Activated CD8-positive, alpha-beta memory T cell treated with anti-CD3 and anti-CD28 coated beads, Interleukin-2, amount 50 U/mL, for 48 hours (primary cell): Measurements from ENCODE around the gene GPHN.
"Not testable (repeated sequence)": the region's sequence is repeated elsewhere in the genome, so short reads cannot be mapped to it uniquely, and the experiment has no call there.

Experiments
- DNase-seq: peaks from one replicate; pipeline ENCODE4 v3.0.0-alpha.2; 2020

Gene GPHN

GRCh38 chr14:66507722-66508546, at the start of gene GPHN:
TSS of gene GPHN (plus strand) at chr14:66508147.
- DNase-seq, result peak; percentile 91

DNA sequence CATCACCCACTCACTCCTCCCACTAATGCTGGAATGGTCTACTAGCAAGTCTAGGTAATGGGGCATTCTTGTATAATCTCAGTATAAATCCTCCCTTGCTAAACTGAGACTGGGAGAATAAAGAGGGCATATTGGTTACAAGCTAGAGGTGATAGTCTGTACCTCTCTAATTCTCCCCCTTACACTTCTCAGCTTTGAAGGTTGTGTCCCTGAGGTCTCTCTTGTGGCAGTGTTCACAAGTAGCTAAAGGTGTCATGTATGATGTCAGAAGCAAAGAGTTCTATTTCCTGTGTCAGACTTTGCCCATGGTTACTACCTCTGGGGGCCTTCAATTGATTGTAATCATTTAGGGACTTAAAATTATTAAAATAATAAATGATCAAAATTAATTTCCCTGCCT, 48.3 kb upstream of the GPHN start:
- no peak for DNase-seq

DNA sequence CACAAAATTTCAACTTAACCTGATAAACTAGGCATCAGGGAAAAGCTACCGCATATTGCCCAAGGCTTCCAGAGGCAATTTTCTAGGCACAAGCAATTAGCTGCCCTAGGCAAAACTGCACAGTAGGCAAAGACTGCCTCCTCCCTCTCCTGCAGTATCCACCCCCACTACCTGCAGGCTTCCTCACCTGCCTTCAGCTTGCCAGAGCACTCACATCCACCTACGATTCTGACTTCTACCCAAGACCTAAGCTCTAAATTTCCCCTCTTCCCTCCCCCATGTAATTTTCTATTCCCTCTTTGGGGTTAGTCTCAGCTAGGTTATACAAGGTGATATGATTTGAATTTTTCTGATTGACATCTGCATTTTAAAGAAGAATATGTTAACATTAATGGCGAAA, 43.7 kb upstream of the GPHN start:
- no peak for DNase-seq

DNA sequence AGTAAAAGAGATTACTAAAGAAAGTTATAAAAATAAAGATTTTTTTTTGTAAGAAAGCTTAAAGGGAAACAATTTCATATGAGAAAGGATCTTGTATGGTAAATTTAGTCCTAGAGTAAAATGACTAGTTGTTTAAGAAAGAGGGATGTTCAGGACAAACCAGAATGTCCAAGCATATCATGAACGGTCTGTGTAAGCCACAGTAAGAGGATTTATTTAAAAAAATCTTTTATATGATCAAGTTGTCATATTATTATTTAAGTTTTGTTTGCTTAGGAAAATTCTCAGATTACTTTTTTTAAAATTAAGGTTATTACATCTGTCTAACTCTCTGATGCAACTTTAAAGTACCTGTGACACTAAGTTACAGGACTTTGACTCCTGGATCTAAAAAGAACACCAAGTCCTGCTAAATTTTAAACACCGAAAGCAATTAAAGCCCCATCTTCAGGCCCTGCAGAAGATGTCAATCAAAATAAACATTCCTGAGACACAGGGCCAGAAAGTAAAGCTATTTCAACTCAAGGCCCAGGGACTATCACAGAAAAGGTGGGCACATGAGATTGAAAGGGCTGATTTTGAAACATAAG, 39.1 kb upstream of the GPHN start:
- no peak for DNase-seq

GRCh38 chr14:66471584-66471983, 36.4 kb upstream of the GPHN start:
- no peak for DNase-seq

DNA sequence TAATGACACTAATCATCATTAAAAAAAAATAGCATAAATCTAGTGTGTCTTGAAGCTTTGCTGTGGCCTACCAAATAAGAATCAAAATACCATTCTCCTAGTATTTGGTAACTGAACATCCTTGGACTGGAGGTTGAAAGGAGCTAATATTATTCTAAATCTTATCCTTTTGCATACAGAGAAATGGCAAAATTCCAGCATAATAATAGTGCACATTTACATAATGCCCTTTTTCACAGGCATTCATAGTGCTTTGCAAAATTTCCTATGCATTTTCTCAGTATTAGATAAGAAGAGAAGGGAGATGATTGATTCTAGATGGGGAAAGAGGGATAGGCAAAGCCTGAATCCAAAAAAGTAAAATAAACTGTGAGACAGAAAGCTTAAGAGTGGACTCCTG, 35.7 kb upstream of the GPHN start:
- DNase-seq, result no peak

DNA sequence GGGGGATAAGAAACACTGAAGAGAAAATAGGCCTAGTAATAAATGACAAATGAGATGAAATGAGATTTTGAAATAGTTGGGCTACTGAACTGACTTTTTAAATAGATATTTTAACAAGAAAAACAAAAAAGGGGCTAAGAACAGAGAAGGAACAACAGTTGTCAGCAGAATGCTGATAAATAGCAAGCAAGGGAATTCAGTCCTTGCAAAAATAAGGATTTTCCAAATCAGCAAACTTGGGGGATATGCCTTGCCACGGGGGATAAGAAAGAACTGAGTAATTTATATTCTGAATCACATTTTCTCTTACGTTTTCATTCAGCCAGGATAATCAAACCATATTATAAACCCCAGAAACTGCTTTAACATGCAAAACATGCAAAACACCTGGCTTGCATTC, 34.7 kb upstream of the GPHN start:
- no peak for DNase-seq

DNA sequence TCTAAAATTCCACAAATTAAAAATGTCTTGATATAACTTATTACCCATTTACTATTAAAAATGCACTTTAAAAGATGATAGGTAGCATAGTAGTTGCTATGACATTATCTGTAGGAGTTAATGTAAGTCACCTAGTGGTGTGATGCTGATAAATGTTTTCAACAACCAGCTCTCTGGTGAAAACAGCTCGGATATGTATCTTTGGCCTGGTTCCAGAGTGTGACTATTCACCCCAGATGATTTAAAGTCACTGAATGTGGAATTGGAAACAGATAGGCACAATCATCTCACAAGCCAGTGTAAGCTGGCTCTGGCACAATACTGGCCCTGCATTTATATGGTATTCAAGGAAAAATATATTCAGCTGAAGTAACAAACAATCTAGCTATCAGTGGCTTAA, 31.0 kb upstream of the GPHN start:
- DNase-seq, result no peak

- DNase-seq, result no peak
Measured at GRCh38 chr14:66477567-66477966, 30.4 kb upstream of the GPHN start.

DNA sequence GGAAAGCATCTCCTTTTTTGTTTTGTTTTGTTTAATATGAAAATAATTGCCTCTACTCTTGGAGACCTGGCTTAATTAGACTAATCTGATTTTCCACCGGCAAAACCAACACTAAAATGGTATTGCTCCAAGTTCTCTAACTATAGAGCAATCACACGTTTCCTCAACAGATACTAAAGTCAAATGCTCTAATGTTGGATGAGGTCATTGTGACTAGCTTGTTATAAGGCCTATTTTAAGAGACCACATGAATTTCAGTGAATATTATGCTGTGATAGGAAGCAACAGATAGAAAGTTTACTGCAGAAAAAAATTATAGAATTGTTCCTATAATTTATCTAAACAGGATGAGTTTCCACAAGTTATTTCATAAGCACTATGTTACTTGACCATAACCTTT, 25.1 kb upstream of the GPHN start:
- no peak for DNase-seq

GRCh38 chr14:66483322-66483721, 24.6 kb upstream of the GPHN start:
- DNase-seq, result no peak

- DNase-seq, result no peak
Measured at GRCh38 chr14:66485029-66485428, 22.9 kb upstream of the GPHN start.

DNA sequence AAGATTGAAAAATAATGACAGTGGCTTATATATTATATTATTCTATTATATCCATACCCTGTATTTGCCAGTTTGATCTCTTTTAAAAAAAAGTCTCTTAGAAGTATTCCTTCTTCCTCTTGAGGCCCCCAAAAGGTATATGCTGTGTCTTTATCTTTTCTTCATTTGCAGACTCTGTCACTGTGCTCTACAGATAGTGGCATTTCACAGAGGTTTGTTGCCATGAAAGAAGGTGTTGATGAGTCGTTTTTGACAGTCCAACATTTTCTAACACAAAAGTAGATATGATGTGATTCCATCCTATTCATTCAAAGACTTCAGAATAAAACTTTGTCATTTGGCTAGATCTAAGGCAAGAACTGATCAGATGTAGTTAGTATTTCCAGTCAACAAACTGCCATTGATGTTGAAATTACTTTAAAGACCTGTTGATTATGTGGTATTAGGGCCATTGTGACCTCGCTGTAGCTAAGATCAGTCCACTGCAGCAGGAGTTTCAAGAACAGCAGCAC, 22.0 kb upstream of the GPHN start, which contains the start of gene CCDC196:
Gene CCDC196, plus strand, starts transcription at position 462 of the 512 bp plus-strand sequence. CDS start 132 bp downstream, outside the sequence.
- no peak for DNase-seq

- no peak for DNase-seq
Measured at GRCh38 chr14:66487164-66487563, 20.8 kb upstream of the GPHN start.

GRCh38 chr14:66490143-66491111, 17.5 kb upstream of the GPHN start:
- DNase-seq, result no peak

DNA sequence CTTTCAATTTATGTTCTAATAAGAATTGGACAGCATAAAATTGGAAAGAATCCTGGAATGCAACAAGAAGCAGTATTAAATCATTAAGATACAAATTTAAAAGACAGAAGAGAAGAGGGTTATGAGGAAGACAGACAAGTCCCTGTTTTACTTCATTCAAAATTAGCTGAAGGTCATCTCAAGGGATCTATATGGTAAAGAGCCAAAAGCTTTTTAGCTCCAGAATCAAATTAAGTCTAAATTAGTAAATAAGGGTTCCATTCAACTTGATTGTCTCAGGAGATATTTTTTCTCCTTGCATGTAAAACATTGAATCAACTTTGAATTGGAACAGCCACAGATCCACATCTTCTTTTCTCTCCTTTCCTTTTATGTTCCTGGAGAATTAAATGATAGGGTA, 14.2 kb upstream of the GPHN start:
- DNase-seq, result no peak

- DNase-seq, result no peak
Measured at GRCh38 chr14:66495218-66496098, 12.5 kb upstream of the GPHN start.

DNA sequence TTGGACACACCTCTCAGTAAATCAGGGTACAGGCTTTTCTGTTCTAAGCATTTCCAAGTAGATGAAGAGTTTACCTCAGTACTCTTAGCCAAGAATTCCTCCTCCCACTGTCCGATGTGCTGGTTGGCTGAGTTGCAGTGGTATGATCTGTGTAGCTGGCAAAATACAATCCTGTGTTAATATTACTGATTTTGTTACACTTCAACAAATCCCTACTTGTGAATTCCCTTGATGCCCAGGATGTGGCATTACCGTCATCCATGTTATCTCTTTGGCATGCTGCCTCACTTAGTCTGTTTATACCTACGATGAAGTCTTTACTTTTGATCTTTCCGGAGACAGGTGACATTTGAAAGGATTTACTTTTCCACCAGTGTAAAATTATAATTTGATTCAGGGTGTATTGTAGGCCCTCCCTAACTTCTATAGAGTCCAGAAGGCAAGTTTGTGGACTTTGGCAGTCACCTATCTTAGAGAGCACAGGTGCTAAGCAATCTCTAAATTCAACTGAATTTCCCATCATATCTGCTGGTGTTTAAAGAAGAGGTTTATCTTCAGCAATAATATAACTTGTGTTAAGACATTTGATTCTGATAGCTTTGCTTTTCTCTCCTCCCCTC, 11.6 kb upstream of the GPHN start:
- DNase-seq, result no peak

DNA sequence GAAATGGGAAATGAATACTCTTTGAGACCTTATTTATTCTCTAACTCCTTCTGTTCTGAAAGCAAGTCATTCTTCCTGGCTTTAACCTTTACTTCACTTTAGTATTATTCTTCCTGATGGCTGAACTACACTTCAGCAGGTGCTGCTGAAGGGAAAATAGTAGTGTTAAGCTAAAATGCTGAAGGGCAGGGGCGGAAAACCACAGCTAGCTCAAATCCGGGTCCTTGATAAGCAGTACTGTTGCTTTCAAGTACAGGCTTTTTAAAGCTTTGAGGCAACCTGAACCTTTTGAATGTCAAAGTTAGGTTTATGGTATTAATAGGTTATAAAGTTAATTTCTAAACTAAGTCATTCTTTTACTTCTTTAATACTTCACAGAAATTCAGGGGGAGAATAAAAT, 11.0 kb upstream of the GPHN start:
- no peak for DNase-seq

DNA sequence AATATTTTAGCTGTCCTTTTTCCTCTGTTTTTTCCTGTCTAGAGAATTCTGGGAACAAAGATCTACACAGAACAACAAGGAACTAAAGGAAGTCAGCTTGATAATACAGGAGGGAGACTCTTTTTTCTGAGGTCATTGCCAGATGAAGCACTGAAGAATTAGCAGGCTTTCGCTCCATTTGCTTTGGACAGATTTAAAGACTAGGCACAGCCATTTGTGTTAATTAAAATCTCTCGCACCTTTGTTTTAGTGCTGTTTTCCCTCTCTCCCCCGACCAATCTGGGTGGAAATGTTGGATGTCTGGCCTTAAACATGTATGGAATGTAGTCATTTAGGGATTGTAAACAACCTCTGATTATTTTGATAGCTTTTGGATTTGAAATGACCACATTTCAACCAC, 9.6 kb upstream of the GPHN start:
- no peak for DNase-seq

DNA sequence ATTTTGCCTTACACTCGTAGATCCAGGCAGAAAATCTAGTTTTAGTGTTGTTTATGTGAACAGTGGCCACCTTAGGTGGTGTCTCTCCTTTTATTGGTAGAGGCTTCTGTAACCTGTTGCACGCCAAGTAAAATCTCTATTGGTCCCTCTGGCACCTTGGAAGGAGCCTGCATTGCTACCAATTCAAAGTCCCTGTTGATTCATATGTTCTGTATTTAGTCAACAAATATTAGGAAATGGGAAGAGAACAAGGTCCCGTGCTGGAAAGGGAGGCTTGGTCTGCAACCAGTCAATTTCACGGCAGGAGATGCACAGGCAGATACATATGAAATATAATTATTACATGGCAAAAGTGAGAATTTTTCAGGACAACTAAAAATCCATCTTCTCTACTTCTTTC, 6.4 kb upstream of the GPHN start:
- no peak for DNase-seq

- DNase-seq, result not testable (repeated sequence)
Measured at GRCh38 chr14:66502836-66503235, 5.1 kb upstream of the GPHN start.
